VCaP (cell line): ENCODE measurements around the gene RANBP3L.
"Not testable (repeated sequence)": the region's sequence is repeated elsewhere in the genome, so short reads cannot be mapped to it uniquely, and the experiment has no call there.

Experiments
- H3K27ac ChIP-seq: fragments of 450-650 bp; 2 replicates; pipeline ENCODE4 v1.5.1; 2017
- CTCF ChIP-seq: fragments of 450-650 bp; conservative IDR thresholded peaks from 2 replicates; pipeline ENCODE4 v1.5.1; 2017; ENCODE audit warnings: mild to moderate bottlenecking, moderate library complexity

RANBP3L gene

GRCh38 chr5:36301858-36302603 is at the start of gene RANBP3L:
Gene RANBP3L (minus strand): TSS chr5:36301902. CDS start chr5:36301416, 486 bp downstream.
- peak within 1 kb of the TSS; percentile 78 for H3K27ac ChIP-seq
- TF ChIP-seq CTCF = no peak

- no peak for TF ChIP-seq CTCF
- no peak overlapping the region for H3K27ac ChIP-seq
These were observed 45.4 kb upstream of the RANBP3L start for GRCh38 chr5:36346896-36347690.

GRCh38 chr5:36344899-36345298 is 43.2 kb upstream of the RANBP3L start:
- no peak for TF ChIP-seq CTCF
- no peak overlapping the region for H3K27ac ChIP-seq

- H3K27ac ChIP-seq = not testable (repeated sequence)
These were observed 40.0 kb upstream of the RANBP3L start for GRCh38 chr5:36341720-36342119.

- no peak for TF ChIP-seq CTCF
- no peak overlapping the region for H3K27ac ChIP-seq
These were observed 35.9 kb upstream of the RANBP3L start for GRCh38 chr5:36337597-36337996.

GRCh38 chr5:36334315-36334714 is 32.6 kb upstream of the RANBP3L start:
- no peak for TF ChIP-seq CTCF
- H3K27ac ChIP-seq = peak overlapping the region; percentile 23

- not testable (repeated sequence) for H3K27ac ChIP-seq
These were observed 31.0 kb upstream of the RANBP3L start for GRCh38 chr5:36332720-36333119.

- no peak overlapping the region for H3K27ac ChIP-seq
- TF ChIP-seq CTCF = no peak
These were observed 23.5 kb upstream of the RANBP3L start for GRCh38 chr5:36325196-36325595.
